ENCODE data around the gene WIF1.

DNA sequence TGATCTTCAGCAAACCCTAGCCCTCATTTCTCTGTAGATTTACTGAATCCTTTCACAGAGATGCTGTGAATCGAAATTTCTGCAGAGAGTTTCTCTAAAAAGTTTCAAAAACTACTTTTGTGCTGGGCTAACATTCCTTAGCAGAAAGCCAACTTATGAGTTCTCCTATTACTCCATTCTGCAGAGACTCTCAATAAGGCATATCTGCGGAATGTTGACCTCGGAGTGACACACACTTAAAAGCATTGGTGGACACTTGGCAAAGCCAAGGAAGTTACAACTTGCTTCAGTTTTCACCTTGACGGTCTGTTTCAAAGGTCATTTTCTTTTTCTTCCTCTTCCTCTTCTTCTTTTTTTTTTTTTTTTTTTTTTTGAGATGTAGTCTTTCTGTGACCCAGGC is 75.8 kb downstream of the WIF1 start:
- TF ChIP-seq, protein P1, sequence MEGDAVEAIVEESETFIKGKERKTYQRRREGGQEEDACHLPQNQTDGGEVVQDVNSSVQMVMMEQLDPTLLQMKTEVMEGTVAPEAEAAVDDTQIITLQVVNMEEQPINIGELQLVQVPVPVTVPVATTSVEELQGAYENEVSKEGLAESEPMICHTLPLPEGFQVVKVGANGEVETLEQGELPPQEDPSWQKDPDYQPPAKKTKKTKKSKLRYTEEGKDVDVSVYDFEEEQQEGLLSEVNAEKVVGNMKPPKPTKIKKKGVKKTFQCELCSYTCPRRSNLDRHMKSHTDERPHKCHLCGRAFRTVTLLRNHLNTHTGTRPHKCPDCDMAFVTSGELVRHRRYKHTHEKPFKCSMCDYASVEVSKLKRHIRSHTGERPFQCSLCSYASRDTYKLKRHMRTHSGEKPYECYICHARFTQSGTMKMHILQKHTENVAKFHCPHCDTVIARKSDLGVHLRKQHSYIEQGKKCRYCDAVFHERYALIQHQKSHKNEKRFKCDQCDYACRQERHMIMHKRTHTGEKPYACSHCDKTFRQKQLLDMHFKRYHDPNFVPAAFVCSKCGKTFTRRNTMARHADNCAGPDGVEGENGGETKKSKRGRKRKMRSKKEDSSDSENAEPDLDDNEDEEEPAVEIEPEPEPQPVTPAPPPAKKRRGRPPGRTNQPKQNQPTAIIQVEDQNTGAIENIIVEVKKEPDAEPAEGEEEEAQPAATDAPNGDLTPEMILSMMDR (IDR thresholded peaks at IDR 0.05): no peak
- no peak for TF ChIP-seq POLR2A (IDR thresholded peaks at IDR 0.05)

Measured in esophagus squamous epithelium (tissue), 4 donors.